Fibroblast of lung (primary cell): Measurements from ENCODE around the gene ASPN. TPM values are rescaled to one million over a fixed set of nuclear protein-coding genes. Genes with fewer than 3 reads are reported as not detected.

Experiments
- DNase-seq, 2 donors: peaks; one replicate each; pipeline versions ENCODE4 v3.0.0 to v3.0.0-alpha.2; 2010; ENCODE audit warnings: low read depth in 2 of 2
- H2AFZ ChIP-seq: 2 replicates; pipeline ENCODE4 v1.5.1; 2012; ENCODE audit warnings: low read length, control low read depth, inconsistent platforms
- H3K27ac ChIP-seq: 2 replicates; pipeline ENCODE4 v1.5.1; 2011; ENCODE audit warnings: low read length, control low read depth; ENCODE audit not compliant: insufficient read depth
- H3K27me3 ChIP-seq: 2 replicates; pipeline ENCODE4 v1.5.1; 2011; ENCODE audit warnings: mild to moderate bottlenecking, low read length; ENCODE audit not compliant: control insufficient read depth, insufficient read depth
- H3K36me3 ChIP-seq: 2 replicates; pipeline ENCODE4 v1.5.1; 2011; ENCODE audit warnings: low read length; ENCODE audit not compliant: control insufficient read depth, insufficient read depth
- H3K4me1 ChIP-seq: 2 replicates; pipeline ENCODE4 v1.5.1; 2011; ENCODE audit warnings: low read length; ENCODE audit not compliant: control insufficient read depth, insufficient read depth; ENCODE audit errors: extremely low read depth
- H3K4me2 ChIP-seq: 2 replicates; pipeline ENCODE4 v1.5.1; 2011; ENCODE audit warnings: low read length, control low read depth; ENCODE audit not compliant: insufficient read depth; ENCODE audit errors: extremely low read depth
- H3K4me3 ChIP-seq, 4 experiments: fragments of 200-600 bp in 1 of 4; sonication (generic) in 1 of 4; replicated peaks in 1 of 4; 2 replicates each; pipeline ENCODE4 v1.5.1; 2011 to 2016; ENCODE audit warnings: low read length in 4 of 4, low read depth in 3 of 4, mild to moderate bottlenecking in 3 of 4, control low read depth in 2 of 4, inconsistent platforms in 1 of 4, mixed read lengths in 1 of 4; ENCODE audit not compliant: insufficient read depth in 1 of 4; ENCODE audit errors: control extremely low read depth in 1 of 4
- H3K79me2 ChIP-seq: 2 replicates; pipeline ENCODE4 v1.5.1; 2012; ENCODE audit warnings: mild to moderate bottlenecking, low read length, inconsistent platforms; ENCODE audit not compliant: control insufficient read depth, insufficient read depth
- H3K9ac ChIP-seq: 2 replicates; pipeline ENCODE4 v1.5.1; 2011; ENCODE audit warnings: mild to moderate bottlenecking, low read length, control low read depth; ENCODE audit not compliant: insufficient read depth
- H3K9me3 ChIP-seq: 2 replicates; pipeline ENCODE4 v1.5.1; 2012; ENCODE audit warnings: low read depth, low read length; ENCODE audit not compliant: control insufficient read depth, insufficient read depth
- H4K20me1 ChIP-seq: 2 replicates; pipeline ENCODE4 v1.5.1; 2011; ENCODE audit warnings: low read length; ENCODE audit not compliant: control insufficient read depth, insufficient read depth; ENCODE audit errors: extremely low read depth
- CTCF ChIP-seq, 2 donors: IDR thresholded peaks in 1 of 2; conservative IDR thresholded peaks in 1 of 2; 1 replicate in 1 of 2; 2 replicates in 1 of 2; pipeline ENCODE4 v1.5.1; 2011 to 2012; ENCODE audit warnings: low read length in 2 of 2, control low read depth in 1 of 2, inconsistent platforms in 1 of 2, low read depth in 1 of 2, mild to moderate bottlenecking in 1 of 2
- EZH2 ChIP-seq: IDR thresholded peaks from 2 replicates; pipeline ENCODE4 v1.5.1; 2012; ENCODE audit warnings: low read length, control low read depth, mild to moderate bottlenecking; ENCODE audit errors: missing control alignments
- polyA plus RNA-seq, 2 donors: library from polyadenylated mRNA; depleted of rRNA in 1 of 2; stranded (reverse) in 1 of 2; unstranded in 1 of 2; fragments of >200 nt; gene quantifications; 2 replicates each; pipeline ENCODE4 v1.2.1, GENCODE V29; 2011 to 2012; ENCODE audit warnings: missing spikeins in 1 of 2
- total RNA-seq: library from RNA; depleted of rRNA; stranded (reverse); fragments of >200 nt; gene quantifications from 2 replicates; pipeline ENCODE4 v1.2.1, GENCODE V29; 2014

The ASPN gene
- total and polyA plus RNA-seq, 2 donors (not counting 1 experiment from before 2014, with no cell fraction given), result 5.5 to 10.4 TPM

DNA sequence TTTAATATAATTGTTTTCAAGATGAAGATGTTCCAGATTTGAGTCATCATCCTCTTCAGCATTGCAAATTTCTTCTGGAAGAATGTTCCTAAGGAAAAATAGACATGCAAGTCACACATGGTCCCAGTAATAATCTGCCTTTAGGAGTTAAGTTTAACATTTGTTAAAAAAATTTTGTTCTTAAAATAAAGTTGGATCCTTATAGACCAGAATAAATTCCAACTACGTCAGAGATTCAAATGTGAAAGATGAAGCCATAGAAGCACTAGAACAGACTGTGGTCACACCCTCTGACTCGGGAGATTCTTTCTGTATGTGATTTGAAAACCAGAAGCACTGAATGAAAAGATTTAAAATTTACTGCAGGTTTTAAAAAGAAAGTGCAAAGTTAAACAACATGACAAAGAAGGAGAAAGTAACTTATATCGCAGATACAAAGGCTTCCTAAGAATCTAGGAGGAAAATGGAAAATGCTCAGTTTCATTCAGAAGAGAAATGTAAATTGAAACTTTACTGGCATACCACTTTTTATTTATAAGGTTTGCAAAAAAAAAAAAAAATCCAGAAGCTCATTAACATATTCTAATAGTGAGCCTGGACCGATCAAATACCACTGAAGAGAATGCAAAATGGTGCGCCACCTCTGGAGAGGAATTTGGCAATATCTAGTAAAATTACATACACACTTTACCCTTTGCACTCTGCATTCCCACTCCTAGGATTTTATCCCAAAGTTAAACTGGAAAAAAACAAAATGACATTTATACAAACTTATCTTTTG, 14.3 kb upstream of the ASPN start:
- peak; percentile 51 to 59 for DNase-seq
- H3K4me2 ChIP-seq, result no peak overlapping the region

DNA sequence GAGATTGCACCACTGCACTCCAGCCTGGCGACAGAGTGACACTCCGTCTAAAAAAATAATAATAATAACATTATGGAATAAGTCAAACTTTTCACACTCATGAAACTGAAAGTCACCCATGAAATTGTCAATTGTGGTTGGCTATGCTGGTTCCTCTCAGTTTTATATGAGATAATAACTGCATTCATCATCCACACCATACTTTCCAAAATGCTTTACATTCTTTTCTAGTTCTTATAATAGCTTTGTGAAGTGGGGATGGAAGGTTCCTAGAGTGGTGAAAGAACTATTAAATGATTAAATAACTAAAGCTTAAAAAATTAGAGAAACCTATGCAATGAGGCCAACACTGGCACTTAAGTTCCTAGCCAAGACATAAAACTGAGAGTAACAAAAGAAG, 12.6 kb upstream of the ASPN start:
- H3K4me1 ChIP-seq, result no peaks in the 10 kb centered on the region
- H3K4me3 ChIP-seq, result no peak overlapping the region
- H3K36me3 ChIP-seq, result no peaks in the 10 kb centered on the region
- peak in 1 of 2 donors; percentile 43 for DNase-seq
- no peaks in the 10 kb centered on the region for H3K9me3 ChIP-seq
- no peak overlapping the region for H3K9ac ChIP-seq
- no peak overlapping the region for H2AFZ ChIP-seq
- H3K27ac ChIP-seq, result no peak overlapping the region
- H3K79me2 ChIP-seq, result no peaks in the 10 kb centered on the region
- H3K4me2 ChIP-seq, result no peak overlapping the region
- H3K27me3 ChIP-seq, result no peaks in the 10 kb centered on the region
- TF ChIP-seq CTCF (conservative IDR thresholded peaks at IDR 0.05 in 1 of 2, IDR thresholded peaks at IDR 0.05 in 1 of 2; ENCODE audit: low read depth in 1 of 2, low read length in 2 of 2), result no peak
- no peak for TF ChIP-seq EZH2
- H4K20me1 ChIP-seq, result no peaks in the 10 kb centered on the region

More for the DNA sequence above, 14.3 kb upstream of the ASPN start:
- Histone ChIP-seq H3K4me1 (no peaks in the 10 kb centered on the region), H2AFZ (no peak overlapping the region), H3K9me3 (no peaks in the 10 kb centered on the region), H3K27me3 (no peaks in the 10 kb centered on the region), H3K9ac (no peak overlapping the region), H3K4me3 (no peak overlapping the region), H3K27ac (no peak overlapping the region), H4K20me1 (no peaks in the 10 kb centered on the region), H3K36me3 (no peaks in the 10 kb centered on the region), H3K79me2 (no peaks in the 10 kb centered on the region)
- TF ChIP-seq CTCF (conservative IDR thresholded peaks at IDR 0.05 in 1 of 2, IDR thresholded peaks at IDR 0.05 in 1 of 2; ENCODE audit: low read depth in 1 of 2, low read length in 2 of 2) (no peak), EZH2 (no peak)

DNA sequence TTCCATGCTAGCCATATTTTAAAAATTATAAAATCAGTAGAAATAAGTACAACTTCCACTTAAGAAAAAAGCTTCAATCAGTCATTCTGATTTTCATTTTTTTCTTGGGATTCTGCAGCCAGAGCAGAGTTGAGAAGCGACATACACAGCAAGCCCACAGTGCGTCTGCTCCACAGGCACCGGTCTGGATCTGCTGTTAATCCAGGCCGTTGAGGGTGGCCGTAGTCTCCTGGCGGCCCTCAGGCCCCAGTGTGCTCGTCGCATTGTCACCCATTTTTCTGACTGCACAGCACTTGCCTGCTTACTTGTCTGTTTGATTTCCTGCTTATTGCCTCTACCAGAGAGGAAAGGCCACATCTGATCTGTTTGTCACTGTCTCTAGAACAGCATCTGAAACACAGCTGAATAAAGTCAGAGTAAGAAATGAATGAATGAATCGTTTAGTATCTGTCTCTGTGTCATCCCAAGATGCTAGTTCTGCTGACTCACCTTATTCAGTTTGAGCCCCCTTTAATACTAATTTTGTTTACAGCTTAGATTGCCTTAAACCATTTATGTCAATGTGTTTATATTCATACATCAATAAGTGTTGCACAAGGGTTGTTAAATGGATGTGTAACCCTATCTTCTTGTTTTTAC, 11.6 kb upstream of the ASPN start:
- H3K36me3 ChIP-seq, result no peaks in the 10 kb centered on the region
- no peak overlapping the region for H2AFZ ChIP-seq
- no peaks in the 10 kb centered on the region for H3K79me2 ChIP-seq
- H3K27me3 ChIP-seq, result no peaks in the 10 kb centered on the region
- H3K4me1 ChIP-seq, result peaks cover 3% of the 10 kb centered on the region
- H4K20me1 ChIP-seq, result no peaks in the 10 kb centered on the region
- no peak overlapping the region for H3K9ac ChIP-seq
- H3K9me3 ChIP-seq, result no peaks in the 10 kb centered on the region
- no peak for DNase-seq
- TF ChIP-seq EZH2, result no peak
- no peak for TF ChIP-seq CTCF (conservative IDR thresholded peaks at IDR 0.05 in 1 of 2, IDR thresholded peaks at IDR 0.05 in 1 of 2; ENCODE audit: low read depth in 1 of 2, low read length in 2 of 2)
- H3K27ac ChIP-seq, result no peak overlapping the region
- H3K4me2 ChIP-seq, result no peak overlapping the region
- no peak overlapping the region for H3K4me3 ChIP-seq
